Measurements from ENCODE around the gene NKX1-1. TPM values are rescaled to one million over a fixed set of nuclear protein-coding genes. Genes with fewer than 3 reads are reported as not detected.

NKX1-1 gene
- total RNA-seq, 1 donor from 2014 or later: not detected

GRCh38 chr4:1417522-1418390, 11.5 kb upstream of the NKX1-1 start:
- intact Hi-C loops (cut with micrococcal nuclease): no loop called here

- intact Hi-C loops (cut with micrococcal nuclease): no loop called here
Observed at GRCh38 chr4:1416948-1417260, 10.7 kb upstream of the NKX1-1 start.

DNA sequence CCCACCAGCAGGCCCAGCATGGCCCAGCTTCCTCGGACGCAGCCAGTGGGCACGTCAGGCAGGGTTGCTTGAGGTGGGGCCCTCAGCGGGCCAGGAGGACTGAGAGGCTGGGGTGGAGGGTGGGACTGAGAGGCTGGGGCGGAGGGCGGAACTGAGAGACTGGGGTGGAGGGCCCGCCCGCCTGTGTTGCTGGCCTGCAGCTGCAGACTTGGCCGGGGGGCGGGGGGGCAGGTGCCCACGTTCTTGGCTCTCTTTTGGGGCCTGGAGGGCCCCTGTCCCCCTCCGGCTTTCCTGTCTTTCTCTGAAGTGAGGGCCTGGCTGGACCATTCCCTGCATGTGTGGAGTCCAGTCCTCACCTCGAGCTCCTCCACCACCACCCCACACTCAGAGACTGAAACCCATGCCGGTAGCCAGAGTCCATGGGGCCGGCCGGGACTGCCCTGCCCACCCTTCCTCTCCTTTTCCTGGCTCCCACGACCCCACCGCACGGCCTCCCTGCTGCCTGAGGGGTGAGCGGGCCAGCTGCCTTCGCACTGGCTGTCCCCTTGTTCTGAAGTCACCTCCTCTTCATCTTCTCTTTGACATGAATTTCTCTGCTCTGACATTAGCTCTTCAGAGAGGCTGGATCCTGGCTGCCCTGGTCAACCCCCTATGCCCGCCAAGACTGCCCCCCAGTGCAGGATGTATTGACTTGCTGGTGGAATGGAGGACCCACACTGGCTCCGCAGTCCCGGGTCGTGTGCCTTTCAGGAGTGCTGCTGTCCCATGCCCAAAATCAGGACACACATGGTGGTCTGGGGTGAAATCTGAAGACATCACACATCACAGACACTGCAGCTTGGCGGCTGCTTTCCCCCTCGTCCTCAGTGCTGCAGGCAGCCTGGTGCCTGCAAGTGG, 10.1 kb upstream of the NKX1-1 start:
- intact Hi-C loops (cut with micrococcal nuclease): no loop called here

GRCh38 chr4:1415681-1415981, 9.4 kb upstream of the NKX1-1 start:
- intact Hi-C loops (cut with micrococcal nuclease): no loop called here

GRCh38 chr4:1414831-1415680, 8.8 kb upstream of the NKX1-1 start:
- intact Hi-C loops (cut with micrococcal nuclease): no loop called here

DNA sequence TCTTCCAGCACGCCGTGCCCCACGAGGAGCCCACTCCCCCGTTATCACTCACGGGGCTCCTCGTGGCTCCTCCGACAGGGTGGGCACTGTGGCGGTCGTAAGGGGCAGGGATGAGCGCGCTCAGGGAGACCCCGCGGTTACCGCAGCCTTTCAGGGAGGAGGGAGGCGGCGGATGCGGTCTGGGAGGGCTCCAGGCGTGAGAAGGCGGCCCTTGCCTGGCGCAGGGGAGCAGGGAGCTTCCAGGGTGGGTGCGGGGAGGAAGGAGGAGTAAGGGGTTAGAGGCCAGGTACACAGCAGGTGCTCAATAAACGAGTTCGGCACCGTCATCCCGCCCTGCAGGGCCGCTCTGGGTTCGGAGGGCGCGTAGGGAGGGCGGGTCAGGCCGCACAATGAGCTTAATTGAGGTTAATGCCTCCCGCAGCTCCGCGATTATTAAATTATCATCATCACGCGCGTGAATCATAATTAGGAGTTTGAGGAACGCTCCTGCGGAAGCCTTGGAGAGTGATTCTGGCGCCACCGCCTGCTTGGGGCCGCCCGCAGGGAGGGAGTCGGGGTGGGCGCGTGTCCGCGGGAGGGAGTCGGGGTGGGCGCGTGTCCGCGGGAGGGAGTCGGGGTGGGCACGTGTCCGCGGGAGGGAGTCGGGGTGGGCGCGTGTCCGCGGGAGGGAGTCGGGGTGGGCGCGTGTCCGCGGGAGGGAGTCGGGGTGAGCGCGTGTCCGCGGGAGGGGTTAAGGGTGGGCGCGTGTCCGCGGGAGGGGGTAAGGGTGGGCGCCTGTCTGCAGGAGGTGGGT, 7.6 kb upstream of the NKX1-1 start:
- intact Hi-C loops (cut with micrococcal nuclease): no loop called here

DNA sequence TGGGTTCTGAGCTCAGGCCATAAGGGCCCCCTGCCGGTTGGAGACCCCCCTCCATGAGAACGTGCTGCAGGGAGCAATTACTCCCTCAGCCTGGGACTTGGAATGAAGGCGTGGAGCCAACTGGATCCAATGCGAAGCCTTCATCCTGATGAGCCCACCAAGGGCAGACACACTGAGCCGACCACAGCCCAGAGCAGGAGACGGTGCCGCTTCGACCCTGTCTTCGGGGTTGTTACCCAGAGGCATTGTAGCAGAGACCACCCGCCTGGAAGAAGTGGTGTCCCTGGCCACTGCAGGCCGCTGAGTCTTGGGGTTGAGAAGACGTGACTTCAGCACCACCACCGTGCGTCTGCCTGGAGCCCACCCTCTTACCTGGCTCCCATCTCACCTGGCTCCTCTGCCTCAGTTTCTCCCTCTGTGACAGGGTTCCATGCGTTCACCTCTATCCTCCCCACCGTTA, 7.0 kb upstream of the NKX1-1 start:
- intact Hi-C loops (cut with micrococcal nuclease): no loop called here

DNA sequence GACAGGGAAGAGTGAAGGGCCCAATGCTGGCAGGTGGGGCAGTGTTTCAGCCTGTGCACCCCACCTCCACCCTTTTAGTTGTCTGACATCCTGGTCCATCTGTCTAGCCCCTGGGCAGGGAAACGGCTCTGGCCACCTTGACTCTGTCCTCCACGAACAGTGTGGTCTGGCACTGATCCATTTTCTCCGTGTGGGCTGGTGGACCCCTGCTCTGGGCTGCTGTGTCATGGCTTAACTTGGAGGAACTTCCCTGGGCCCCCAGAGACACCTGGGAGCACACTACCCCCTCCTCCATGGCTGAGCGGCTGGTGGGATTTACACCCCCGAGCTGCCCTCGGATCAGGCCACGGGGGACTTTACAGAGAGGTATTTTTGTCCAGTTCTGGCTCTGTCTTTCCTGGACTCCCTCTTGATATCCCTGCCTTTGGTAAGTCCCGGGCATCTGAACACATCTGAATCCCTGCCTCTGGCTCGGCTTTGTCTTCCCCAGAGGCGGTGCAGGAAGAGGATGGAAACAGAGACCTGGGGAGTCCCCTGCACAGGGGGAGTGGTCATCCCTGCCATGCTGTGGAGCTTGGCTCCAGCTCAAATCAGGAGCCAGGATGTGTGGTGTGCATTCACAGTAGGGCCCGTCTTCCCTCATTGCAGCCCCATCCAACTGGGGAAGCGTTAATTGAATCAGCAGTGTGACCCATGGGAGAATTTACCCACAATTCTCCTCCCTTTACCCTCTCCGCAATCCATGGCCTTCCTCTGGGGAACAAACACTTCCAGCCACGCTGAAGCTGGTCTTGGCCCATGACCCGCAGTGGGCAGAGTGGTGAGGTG, 6.3 kb upstream of the NKX1-1 start:
- intact Hi-C loops (cut with micrococcal nuclease): no loop called here

- intact Hi-C loops (cut with micrococcal nuclease): no loop called here
Observed at GRCh38 chr4:1411436-1412375, 5.5 kb upstream of the NKX1-1 start.

DNA sequence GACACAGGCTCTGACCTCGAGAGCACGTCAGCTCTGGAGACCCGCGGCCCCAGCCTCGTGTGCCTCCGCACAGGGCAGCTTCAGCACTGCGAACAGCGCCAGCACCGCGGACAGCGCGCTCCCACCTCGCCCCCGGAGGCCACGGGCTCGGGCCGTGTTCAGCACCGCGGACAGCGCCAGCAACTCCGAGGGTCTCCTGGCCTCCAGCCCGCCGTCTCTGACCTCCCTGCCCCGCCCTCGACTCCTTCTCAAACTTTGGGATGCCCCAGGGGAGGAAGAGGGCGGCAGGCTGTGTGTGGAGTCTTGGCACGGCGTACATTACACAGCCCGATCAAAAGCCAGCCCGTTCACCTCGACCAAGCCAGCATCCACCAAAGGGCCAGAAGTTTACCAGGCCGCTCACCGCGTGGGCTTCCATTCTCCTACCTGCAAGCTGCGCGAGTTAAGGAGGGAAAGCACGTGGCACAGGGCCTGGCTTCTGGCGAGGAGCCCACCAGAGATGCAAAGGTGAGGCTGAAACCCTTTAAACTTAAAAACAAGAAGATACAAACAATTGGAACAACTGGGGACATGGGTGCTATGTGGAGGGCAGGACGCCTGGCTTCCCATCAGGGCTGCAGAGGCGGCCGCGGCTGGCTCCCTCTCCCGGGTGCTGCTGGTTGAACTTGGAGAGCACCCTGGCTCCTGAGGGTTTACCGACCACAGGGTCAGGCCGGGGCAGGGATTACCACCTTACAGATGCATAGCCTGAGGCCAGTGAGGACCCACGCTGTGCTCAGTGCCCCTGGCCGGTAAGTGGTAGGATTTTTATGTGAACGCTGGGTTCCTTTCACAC, 4.5 kb upstream of the NKX1-1 start:
- intact Hi-C loops (cut with micrococcal nuclease): no loop called here

GRCh38 chr4:1409491-1410425, 3.5 kb upstream of the NKX1-1 start:
- intact Hi-C loops (cut with micrococcal nuclease): no loop called here

- intact Hi-C loops (cut with micrococcal nuclease): no loop called here
Observed at GRCh38 chr4:1409079-1409478, 2.8 kb upstream of the NKX1-1 start.

DNA sequence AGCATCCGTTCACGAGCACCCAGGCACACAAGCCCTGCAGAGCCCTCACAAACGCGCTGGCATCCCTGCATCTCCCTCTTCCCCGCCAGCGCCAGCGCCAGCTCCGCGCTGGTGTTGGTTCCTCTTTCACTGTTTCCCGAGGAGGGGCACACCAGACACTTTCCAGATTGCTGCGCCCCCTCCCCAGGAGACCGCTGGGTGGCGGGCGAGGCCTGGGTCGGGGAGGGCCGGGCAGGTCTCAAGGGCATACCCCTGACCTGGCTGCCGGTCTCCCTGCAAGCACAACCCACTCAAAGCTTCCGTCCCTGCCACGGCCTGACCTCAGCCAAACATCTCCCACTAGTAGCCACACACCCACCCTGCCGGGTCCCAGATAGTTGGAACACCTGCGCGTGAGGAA, 2.2 kb upstream of the NKX1-1 start:
- intact Hi-C loops (cut with micrococcal nuclease): no loop called here

GRCh38 chr4:1407657-1408333, 1.6 kb upstream of the NKX1-1 start:
- intact Hi-C loops (cut with micrococcal nuclease): no loop called here

DNA sequence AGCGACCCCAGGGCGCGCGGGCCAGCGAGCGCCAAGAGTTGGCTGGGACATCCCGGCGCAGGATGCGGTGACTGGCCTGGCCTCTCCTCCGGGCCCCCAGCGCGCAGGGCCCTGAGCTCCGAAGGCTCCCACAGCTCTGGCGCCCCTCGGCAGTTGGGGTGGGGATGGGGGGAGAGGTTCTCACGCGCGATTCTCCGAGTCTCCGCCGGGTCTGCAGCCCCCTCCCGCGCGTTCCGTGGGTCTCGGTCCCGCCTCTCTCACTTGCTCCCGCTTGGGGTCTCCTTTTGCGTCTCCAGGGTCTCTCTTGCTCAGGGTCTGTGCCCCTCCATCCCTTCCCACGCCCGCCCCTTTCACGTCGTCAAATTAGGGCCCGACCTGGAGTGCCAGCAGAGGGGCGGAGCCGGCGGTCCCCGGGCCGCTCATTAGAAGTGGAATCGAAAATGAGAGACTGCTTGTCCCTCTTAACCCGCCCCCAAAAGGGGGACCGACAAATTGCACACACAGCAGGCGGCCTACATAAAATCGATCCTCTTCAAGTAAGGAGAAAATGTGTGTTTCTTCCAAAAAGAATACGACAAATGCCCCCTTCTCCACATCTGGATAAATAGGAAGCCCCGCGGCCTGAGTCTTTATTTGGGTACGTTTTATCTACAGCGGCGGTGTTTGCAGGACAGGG, 877 bp upstream of the NKX1-1 start:
- intact Hi-C loops (cut with micrococcal nuclease): no loop called here
